Limb (tissue), 2 donors: ENCODE data around the gene SYNPO2L.
"Not testable (repeated sequence)": the region's sequence is repeated elsewhere in the genome, so short reads cannot be mapped to it uniquely, and the experiment has no call there.

ENCODE experiments used
- DNase-seq, 2 donors: peaks; one replicate each; pipeline ENCODE4 v3.0.0-alpha.2; 2016; ENCODE audit errors: extremely low spot score in 2 of 2

SYNPO2L gene, protein sequence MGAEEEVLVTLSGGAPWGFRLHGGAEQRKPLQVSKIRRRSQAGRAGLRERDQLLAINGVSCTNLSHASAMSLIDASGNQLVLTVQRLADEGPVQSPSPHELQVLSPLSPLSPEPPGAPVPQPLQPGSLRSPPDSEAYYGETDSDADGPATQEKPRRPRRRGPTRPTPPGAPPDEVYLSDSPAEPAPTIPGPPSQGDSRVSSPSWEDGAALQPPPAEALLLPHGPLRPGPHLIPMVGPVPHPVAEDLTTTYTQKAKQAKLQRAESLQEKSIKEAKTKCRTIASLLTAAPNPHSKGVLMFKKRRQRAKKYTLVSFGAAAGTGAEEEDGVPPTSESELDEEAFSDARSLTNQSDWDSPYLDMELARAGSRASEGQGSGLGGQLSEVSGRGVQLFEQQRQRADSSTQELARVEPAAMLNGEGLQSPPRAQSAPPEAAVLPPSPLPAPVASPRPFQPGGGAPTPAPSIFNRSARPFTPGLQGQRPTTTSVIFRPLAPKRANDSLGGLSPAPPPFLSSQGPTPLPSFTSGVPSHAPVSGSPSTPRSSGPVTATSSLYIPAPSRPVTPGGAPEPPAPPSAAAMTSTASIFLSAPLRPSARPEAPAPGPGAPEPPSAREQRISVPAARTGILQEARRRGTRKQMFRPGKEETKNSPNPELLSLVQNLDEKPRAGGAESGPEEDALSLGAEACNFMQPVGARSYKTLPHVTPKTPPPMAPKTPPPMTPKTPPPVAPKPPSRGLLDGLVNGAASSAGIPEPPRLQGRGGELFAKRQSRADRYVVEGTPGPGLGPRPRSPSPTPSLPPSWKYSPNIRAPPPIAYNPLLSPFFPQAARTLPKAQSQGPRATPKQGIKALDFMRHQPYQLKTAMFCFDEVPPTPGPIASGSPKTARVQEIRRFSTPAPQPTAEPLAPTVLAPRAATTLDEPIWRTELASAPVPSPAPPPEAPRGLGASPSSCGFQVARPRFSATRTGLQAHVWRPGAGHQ

DNA sequence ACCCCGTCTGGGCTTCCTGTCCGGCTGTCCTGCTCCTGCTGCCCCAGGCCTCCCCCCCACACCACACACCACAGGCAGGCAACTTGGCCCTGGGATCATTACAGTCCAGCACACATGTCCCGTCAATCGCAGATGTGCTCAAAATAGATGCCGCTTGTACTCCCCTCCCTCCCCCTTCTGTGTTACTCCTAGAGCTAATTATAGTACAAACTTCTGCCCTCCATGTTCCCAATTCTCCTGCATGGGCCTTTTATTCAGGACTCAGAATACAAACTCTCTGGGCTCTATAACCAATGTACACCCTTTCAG is at the start of gene SYNPO2L:
TSS of gene SYNPO2L (minus strand) at position 40 of the 309 bp plus-strand sequence. CDS start 107 bp downstream, outside the sequence.
- DNase-seq = peak in 1 of 2 donors; percentile 26

DNA sequence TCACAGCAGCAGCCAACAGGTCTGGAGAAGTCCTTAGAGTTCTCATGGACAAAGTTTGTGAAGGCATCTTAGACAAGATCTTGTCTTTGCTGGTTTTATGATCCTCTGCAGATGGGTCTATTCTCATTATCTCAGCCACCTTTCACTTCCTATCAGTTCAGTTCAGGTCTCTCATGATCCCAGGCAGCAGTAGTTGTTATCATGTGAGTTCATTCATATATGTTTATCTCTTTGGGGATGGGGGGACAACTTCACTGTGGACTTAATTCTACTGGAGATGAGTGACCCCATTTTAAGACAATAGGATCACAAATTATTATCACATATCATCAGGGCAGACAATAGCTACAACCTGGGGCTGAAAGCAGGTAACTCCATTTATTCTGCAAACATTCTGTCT is 48.1 kb upstream of the SYNPO2L start:
- DNase-seq = not testable (repeated sequence)

DNA sequence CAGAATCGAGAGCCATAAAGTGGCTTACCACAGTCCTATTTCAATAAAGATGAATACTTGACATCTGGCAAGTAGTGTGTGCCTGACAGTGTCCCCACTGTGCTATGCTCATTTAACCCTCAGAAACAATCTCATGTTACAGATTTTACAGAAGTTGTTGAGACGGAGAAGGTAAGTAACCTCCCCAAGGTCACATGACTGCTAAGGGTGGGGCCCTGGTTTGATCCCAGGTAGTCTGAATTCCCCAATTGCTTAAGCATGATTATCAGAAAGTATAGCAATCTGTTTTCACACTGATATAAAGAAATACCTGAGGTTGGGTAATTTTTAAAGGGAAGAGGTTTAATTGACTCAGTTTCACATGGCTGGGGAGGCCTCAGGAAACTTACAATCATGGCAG is 43.0 kb upstream of the SYNPO2L start:
- not testable (repeated sequence) for DNase-seq

DNA sequence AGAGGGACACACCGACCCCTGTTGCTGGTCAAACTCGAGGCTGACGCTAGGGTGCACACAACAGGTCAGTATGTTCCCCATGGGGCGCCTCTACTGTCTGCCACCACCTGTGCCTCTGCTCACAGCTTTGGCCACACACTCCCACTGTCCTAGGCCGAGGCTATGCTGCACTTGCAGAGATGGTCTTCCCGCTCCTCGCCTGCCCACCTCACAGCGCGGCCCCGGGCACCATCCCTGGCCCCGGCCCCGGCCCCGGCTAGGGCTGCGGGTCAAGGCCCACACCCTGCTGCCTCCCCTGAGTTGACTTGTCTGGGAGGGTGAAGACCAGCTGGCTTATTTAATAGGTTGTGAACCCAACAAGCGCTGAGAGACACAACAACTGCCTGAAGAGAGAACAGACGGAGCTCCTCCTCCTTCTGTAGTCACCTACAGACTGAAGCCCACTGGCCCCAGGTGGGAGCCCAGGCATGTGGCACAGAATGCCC is 41.9 kb upstream of the SYNPO2L start, which contains the start of gene AGAP5:
TSS of gene AGAP5 (minus strand) at position 435 of the 485 bp plus-strand sequence. CDS start at position 81, 354 bp downstream.
- DNase-seq = not testable (repeated sequence)

DNA sequence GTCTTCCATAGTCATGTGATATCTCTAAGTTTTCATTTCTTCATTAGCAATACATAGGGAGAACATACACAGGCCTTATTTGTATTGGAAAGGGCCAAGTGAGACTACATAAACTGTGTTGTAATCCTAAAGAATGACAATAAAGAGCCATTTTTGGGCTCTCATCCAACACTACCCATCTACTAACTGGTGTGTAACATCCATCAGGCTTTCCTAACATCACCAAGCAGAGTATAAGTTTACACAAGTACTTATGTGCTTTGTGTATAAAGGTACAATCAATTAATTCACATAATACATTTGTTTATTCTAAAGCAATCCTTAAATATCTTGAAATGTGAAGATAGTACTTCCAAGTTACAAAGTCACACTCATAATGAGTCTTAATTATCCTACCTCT is 39.5 kb upstream of the SYNPO2L start:
- not testable (repeated sequence) for DNase-seq

DNA sequence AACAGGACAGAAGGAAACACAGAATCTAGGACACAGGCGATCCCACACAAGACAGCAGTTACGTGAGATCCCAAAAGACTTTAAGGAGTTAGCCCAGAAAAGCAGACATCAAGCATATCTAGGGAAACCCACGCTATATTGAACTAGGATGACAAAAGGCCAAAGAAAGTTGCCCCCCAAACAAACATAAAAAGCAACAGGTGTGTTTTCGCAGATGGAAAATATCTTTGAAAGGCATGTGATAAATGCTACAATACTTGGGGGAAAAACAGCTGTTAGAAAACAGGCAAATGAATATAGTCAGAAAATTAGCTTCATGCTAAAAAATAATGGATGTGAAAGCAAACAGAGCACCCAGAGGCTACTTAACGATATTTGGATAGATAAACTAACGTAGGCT is 34.9 kb upstream of the SYNPO2L start:
- DNase-seq = not testable (repeated sequence)

DNA sequence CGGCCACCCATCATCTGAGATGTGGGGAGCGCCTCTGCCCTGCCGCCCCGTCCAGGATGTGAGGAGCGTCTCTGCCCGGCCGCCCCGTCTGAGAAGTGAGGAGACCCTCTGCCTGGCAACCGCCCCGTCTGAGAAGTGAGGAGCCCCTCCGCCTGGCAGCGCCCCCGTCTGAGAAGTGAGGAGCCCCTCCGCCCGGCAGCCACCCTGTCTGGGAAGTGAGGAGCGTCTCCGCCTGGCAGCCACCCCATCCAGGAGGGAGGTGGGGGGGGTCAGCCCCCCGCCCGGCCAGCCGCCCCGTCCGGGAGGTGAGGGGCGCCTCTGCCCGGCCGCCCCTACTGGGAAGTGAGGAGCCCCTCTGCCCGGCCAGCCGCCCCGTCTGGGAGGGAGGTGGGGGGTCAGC is 33.8 kb upstream of the SYNPO2L start:
- DNase-seq = not testable (repeated sequence)

DNA sequence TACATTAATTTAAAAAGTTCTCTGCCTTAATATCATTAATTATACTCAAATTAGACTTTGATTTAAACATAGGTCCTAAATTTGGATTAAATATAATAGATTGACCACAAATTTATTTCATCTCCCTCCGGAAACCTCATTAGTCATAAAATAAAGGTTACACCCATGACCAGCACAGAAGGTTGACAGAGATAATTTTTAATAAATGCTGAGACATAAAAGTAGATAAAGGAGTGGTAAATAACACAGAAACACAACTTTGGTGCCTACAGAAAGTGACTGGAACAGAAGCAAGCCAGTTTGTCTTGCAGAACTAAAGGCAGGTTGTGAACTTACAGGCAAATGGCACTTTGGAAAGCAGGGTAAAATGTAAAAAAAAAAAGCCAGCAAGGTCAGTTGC is 31.8 kb upstream of the SYNPO2L start:
- DNase-seq = not testable (repeated sequence)

DNA sequence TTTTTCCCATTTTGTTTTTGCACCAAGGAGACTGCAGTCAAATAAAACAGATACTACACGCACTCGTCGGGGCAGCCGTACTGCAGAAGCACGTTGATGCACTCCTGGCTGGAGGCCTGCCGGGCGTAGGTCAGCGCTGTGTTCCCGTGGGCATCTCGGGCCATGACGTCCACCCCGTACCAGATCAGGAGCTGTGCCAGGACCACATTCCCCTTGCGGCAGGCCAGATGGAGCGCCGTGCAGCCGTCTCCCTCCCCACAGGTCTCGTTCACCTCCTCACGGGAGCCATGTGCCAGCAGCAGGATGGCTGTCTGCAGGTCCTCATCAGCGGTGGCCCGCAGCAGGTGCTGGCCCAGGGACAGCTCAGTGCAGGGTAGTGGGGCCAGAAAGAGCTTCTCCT is 18.7 kb upstream of the SYNPO2L start:
- DNase-seq = not testable (repeated sequence)

DNA sequence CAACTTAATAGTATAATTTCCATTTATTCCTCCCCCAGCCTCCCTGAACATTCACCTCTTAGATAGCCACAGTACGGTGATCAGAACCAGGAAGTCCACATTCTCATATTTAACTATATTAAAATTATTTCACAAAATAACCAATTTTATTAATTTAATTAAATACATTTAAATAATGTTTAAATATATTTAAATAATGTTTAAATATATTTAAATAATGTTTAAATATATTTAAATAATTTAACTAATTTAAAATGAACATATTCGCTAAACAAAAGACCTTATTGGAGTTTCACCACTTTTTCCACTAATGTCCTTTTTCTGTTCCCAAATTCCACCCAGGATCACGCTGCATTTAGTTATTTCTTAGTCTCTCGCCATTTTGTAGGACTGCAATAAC is 12.5 kb upstream of the SYNPO2L start:
- not testable (repeated sequence) for DNase-seq

DNA sequence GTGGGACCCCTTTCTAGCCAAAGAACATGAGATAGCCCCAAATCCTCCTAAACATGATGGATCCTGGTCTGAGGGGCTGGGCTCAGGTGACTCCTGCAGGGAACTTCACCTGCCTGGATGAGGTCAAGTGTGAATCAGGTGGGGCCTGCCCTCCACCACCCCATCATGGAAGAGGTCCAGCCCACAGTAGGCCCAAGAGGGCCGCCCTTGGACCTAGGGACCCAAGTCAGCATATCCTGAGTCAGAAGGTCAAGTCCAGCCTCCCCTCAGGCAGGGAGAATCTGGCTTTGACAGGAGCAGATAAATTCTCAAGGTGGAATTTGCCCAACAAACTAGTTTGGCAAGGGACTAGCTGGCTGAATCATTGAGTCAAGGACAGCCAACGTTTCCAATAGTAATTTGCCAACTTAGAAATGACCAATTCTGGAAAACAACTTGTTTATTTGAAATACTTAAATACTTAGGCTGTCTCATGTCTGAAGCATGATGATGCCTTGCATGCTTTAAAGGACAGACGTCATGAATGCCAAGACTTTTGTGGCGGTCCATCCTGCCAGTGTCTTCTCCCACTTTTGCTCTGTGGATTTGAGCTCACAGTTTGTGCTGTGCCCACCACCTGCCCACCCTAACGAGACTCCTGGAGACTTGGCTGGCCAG is 10.5 kb upstream of the SYNPO2L start:
- not testable (repeated sequence) for DNase-seq

DNA sequence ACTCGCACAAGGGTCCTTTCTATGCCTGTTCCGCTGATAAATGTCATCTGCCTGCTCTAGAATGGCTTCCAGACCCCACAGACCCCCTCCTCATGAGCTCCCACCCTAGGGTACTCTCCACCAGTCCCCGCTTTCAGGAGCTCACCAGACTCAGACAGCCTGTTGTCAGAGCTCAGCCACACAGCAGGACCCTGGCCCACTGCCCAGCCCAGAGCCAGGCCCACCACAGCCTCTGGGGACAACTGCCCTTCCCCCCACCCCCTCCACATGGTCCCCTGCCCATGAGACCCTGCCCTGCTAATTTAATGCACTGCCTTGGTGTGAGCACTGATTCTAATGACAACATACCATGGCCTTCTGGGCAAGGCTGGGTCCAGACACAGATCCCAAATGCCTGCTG is 9.8 kb upstream of the SYNPO2L start:
- DNase-seq = not testable (repeated sequence)

DNA sequence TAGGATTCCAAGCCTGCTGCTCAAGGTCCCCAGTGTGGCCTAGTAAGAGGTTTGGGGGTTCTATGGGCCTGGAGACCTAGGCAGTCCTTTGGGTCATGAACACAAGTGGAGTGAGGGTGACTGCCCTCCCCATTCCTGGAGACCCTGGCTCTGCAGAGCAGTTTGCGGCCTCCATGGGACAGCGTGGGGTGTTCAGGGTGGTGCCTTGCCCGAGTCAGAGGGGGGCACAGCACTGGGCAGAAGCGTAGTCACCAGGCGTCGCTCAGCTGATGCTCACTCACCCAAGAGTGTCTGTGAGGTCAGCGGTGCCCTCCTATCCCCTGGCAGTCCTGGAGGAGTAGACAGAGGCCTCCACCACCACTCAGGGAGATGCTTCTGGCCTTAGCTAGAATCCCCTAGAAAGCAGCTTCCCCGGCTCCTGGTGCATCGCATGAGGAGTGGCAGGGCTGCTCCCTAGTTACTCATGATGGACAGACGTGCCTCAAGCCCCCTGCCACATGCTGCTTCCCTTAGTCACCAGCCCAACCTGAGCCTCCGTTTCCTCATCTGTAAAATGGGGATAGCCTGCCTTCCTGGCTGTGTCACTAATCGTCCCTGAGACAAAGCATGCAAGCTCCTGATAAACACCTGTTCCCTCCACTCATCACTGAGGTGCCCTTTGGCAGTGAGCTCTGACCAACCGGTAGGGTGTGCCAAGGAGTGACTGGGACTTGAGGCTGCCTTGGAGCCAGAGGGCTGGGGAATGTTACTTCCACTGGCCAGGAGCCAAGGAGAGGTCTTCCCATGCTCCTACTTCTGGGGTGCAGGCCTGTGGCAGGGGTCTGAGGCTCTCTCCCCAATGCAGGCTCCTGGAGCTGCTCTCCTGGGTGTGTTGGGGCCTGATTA is 8.6 kb upstream of the SYNPO2L start:
- DNase-seq = not testable (repeated sequence)

DNA sequence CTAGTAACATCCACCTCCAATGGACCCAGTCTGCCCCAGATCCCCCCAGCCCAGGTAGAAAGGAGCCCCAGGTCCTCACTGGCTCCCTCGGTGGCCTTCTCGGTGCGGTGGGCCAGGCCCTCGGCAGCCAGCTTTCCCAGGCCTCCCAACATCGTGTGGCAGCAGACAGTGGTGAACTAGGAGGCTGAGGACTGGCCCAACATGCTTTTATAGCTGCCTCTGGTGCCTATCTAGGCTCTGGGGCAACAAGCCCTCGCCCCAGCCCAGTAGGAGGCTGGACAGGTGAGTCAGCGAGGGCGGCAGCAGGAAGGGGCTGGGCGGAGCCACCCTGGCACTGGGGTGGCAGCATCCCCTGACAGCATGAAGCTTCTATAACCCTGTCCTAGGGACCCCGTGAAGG is 7.8 kb upstream of the SYNPO2L start:
- not testable (repeated sequence) for DNase-seq

DNA sequence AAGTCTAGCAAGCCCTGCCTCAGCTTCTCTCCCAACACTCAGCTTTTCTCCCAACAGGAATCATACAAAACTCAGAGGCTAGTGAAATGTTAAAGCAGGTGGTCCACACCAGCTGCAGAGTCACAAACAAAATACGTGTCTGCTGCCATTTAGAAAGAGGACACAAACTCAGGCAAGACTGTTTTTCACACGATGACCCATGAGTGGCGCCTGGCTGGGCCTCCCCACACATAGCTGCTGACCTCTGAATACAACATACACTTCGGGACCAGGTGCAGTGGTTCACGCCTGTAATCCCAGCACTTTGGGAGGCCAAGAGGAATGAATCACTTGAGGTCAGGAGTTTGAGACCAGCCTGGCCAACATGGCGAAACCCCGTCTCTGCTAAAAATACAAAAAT is 6.9 kb upstream of the SYNPO2L start:
- not testable (repeated sequence) for DNase-seq

DNA sequence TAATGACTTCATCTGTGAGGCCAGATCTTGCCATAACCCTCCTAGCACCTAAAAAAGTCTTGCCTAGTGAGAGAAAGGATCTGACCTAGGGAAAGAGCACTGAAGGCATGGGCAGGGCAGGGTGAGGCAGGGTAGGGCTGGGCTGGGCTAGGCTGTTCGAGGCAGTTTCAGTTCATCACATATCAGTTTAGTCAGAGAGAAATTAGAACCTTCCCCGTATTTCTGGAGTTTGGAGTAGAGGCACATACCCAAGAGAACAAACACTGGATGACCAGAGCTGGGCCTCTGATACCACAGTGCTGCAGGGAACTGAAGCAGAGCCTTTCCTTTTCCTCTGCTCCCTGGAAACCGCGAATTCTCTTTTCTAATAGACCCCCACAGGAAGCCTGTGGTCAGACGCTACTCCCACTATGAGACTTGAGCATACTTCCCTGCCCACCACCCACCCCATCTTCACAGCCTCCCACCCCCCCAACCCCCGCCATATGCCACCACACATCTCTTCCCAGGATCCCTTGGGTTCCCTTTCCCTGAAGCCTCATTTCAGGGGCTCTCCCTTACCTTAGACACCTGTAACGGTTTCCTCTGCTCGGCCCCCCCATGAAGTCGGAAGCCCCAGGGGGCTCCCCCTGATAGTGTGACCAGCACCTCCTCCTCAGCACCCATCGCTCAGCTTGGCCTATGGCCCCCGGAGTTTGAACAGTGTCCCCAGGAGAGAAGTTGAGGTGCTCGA is 406 bp downstream of the SYNPO2L start:
- DNase-seq = no peak

DNA sequence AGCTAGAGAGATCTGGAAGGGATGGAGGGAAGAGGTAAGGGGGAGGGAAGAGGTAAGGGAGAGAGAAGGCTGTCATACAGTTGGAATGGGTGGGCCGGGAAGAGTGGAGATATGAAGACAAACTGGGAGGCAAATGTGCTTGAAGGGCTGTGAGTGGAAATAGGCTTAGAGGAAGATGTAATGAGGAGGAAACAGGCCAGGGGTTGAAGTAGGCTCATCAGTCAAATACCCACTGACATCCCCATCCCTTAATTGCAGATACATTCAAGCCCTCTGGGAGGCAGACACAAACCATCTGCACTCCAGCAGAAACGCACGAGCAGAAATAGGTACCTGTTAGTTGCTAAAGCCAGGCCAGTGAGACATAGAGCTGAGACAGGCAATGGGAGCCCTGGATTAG is 2.1 kb downstream of the SYNPO2L start:
- DNase-seq = no peak

DNA sequence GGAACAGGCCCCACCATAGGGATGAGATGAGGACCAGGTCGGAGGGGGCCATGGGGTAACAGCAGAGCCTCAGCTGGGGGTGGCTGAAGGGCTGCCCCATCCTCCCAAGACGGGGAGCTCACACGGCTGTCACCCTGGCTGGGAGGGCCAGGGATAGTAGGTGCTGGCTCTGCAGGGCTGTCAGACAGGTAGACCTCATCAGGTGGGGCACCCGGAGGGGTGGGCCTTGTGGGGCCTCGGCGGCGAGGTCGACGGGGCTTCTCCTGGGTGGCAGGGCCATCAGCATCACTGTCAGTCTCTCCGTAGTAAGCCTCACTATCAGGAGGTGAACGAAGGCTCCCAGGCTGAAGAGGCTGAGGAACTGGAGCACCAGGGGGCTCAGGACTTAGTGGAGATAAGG is 2.6 kb downstream of the SYNPO2L start:
- DNase-seq = no peak

DNA sequence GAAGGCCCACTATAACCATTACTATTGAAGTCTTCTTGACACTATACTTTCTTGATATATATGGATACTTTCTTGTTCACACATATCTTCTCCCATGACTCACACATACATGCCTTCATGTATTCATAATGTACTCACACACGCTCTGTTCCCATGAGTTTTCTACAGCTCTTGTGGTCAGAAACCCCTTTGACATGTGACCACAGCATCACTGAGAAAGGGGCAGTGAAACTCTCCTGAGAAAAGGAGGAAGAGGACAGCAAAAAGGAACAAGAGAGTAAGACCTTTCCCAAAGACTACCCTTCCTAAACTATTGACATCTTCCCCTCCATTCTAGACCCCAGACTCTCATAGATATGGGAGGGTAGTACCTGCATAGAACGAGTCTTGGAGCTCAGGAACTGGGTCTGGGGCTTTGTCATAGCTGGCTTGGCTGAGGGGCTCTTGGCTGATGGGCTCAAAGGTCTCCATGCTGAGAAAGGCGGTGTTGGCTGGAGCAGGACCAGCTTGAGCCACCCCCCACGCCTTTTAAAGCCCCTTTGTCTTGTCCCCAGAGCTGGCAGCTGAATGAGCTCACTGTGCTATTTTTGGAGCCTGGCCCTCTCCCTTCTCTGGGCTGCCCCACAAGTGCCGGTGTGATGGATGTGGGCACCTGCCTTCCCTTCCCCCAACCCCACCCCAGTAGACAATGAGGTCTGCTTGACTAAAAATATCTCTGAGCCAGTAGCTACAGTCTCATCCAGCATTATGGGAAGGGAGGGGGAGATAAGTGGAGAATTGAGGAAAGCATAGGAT is 5.1 kb downstream of the SYNPO2L start:
- DNase-seq = peak; percentile 39 to 62
